ENCODE measurements around the gene ADSL. TPM values are rescaled to one million over a fixed set of nuclear protein-coding genes. Genes with fewer than 3 reads are reported as not detected.

The ADSL gene
- total RNA-seq, 1 experiment from 2014 or later, result 126 TPM

GRCh38 chr22:40421082-40421350, 74.7 kb downstream of the ADSL start:
- POLR2A ChIA-PET, result no interaction called here
- ATAC-seq (no peak), DNase-seq (ENCODE audit: low read depth, low spot score) (no peak)
- no TSS peak for BruUV-seq (replicated peaks)
- H3K4me2 ChIP-seq (ENCODE audit: low read length), result no peak overlapping the region
- no peaks in the 10 kb centered on the region for H3K27me3 ChIP-seq (ENCODE audit: insufficient read depth, low read length)
- no peaks in the 10 kb centered on the region; a peak in 2 of 4 replicates for H3K36me3 ChIP-seq (ENCODE audit: control insufficient read depth in 1 of 2, insufficient read depth in 2 of 2, low read length in 2 of 2)
- no peaks in the 10 kb centered on the region for H3K9me2 ChIP-seq (ENCODE audit: insufficient read depth)
- RAD21 ChIA-PET (ENCODE audit: low non-redundant PET in 1 of 2, low total read pairs in 2 of 2, uncharacterized antibody in 2 of 2, unreplicated experiment in 2 of 2), result no interaction called here
- no peaks in the 10 kb centered on the region for H3K4me1 ChIP-seq (ENCODE audit: control insufficient read depth in 1 of 2, insufficient read depth in 2 of 2, low read length in 2 of 2)
- H4K20me1 ChIP-seq (ENCODE audit: insufficient read depth), result no peaks in the 10 kb centered on the region
- no peak for TF ChIP-seq MAX (IDR thresholded peaks at IDR 0.05)
- TF ChIP-seq RAD21 (IDR thresholded peaks at IDR 0.05; ENCODE audit: low read depth), result no peak
- TF ChIP-seq EZH2phosphoT487 (IDR thresholded peaks at IDR 0.05; ENCODE audit: borderline replicate concordance), result no peak
- no peak for TF ChIP-seq POLR2AphosphoS5 (IDR thresholded peaks at IDR 0.05; ENCODE audit: low read depth, low read length)
- no peak for TF ChIP-seq REST (IDR thresholded peaks at IDR 0.05; ENCODE audit: low read depth)
- no peak for TF ChIP-seq ZFX (IDR thresholded peaks at IDR 0.05)
- no peak for TF ChIP-seq CEBPB (IDR thresholded peaks at IDR 0.05; ENCODE audit: low read depth)
- TF ChIP-seq SIN3A (IDR thresholded peaks at IDR 0.05; ENCODE audit: low read depth), result no peak
- TF ChIP-seq JUND (IDR thresholded peaks at IDR 0.05), result no peak
- no peak for TF ChIP-seq CBX3 (IDR thresholded peaks at IDR 0.05; ENCODE audit: low read depth)
- TF ChIP-seq EGR1 (IDR thresholded peaks at IDR 0.05; ENCODE audit: low read depth), result no peak
- no peak for TF ChIP-seq CTCF (IDR thresholded peaks at IDR 0.05 in 2 of 3, conservative IDR thresholded peaks at IDR 0.05 in 1 of 3; ENCODE audit: borderline replicate concordance in 1 of 3, insufficient read depth in 1 of 3, low read depth in 2 of 3, low read length in 2 of 3)
- TF ChIP-seq POLR2A (IDR thresholded peaks at IDR 0.05; ENCODE audit: borderline replicate concordance, extremely low read depth, insufficient read depth, insufficient read length), result no peak
- TF ChIP-seq FOSL1 (IDR thresholded peaks at IDR 0.05; ENCODE audit: low read depth), result no peak
- no peak for TF ChIP-seq EZH2 (IDR thresholded peaks at IDR 0.05)
- TF ChIP-seq TCF7L2 (IDR thresholded peaks at IDR 0.05; ENCODE audit: borderline replicate concordance, extremely low read depth, insufficient read depth, insufficient read length), result no peak
- TF ChIP-seq ELF1 (IDR thresholded peaks at IDR 0.05; ENCODE audit: borderline replicate concordance, low read depth), result no peak
- no peak overlapping the region for H2AFZ ChIP-seq (ENCODE audit: low read depth, low read length, poor library complexity, severe bottlenecking)
- intact Hi-C loops (cut with micrococcal nuclease), result no loop called here
- no peaks in the 10 kb centered on the region for H3K9me3 ChIP-seq (ENCODE audit: control insufficient read depth in 1 of 2, insufficient read depth in 1 of 2, low read depth in 1 of 2, low read length in 2 of 2)
- CTCF ChIA-PET, result no interaction called here
- no peak overlapping the region for H3K4me3 ChIP-seq (replicated peaks in 1 of 2; ENCODE audit: low read depth in 1 of 2, low read length in 2 of 2)
- no peak overlapping the region for H3K27ac ChIP-seq (ENCODE audit: low read depth, low read length)
- H3K9ac ChIP-seq (ENCODE audit: low read length), result no peak overlapping the region
- no peaks in the 10 kb centered on the region for H3K79me2 ChIP-seq (ENCODE audit: insufficient read depth, low read length)

All from HCT116 (cell line).